Peyer's patch (tissue), 4 donors: ENCODE data around the gene MTARC2.

Experiments
- POLR2A ChIP-seq, 2 donors: fragments of 450-650 bp; IDR thresholded peaks; one replicate each; pipeline ENCODE4 v1.5.1; 2017; ENCODE audit warnings: antibody characterized with exemption in 2 of 2, mild to moderate bottlenecking in 2 of 2, moderate library complexity in 2 of 2
- TF ChIP-seq, protein P1 (sequence below), 6 experiments: fragments of 450-650 bp in 4 of 6; fragments of 200-600 bp in 2 of 6; sonication (generic) in 1 of 6; IDR thresholded peaks; one replicate each; pipeline ENCODE4 v1.5.1; 2017 to 2019; ENCODE audit warnings: antibody characterized with exemption in 6 of 6, mild to moderate bottlenecking in 3 of 6, moderate library complexity in 1 of 6

GRCh38 chr1:220703305-220703704, 44.8 kb upstream of the MTARC2 start:
- TF ChIP-seq, protein P1, sequence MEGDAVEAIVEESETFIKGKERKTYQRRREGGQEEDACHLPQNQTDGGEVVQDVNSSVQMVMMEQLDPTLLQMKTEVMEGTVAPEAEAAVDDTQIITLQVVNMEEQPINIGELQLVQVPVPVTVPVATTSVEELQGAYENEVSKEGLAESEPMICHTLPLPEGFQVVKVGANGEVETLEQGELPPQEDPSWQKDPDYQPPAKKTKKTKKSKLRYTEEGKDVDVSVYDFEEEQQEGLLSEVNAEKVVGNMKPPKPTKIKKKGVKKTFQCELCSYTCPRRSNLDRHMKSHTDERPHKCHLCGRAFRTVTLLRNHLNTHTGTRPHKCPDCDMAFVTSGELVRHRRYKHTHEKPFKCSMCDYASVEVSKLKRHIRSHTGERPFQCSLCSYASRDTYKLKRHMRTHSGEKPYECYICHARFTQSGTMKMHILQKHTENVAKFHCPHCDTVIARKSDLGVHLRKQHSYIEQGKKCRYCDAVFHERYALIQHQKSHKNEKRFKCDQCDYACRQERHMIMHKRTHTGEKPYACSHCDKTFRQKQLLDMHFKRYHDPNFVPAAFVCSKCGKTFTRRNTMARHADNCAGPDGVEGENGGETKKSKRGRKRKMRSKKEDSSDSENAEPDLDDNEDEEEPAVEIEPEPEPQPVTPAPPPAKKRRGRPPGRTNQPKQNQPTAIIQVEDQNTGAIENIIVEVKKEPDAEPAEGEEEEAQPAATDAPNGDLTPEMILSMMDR (IDR thresholded peaks at IDR 0.05), result no peak
- TF ChIP-seq POLR2A (IDR thresholded peaks at IDR 0.05), result no peak
